ENCODE results near the gene S100A6.

The S100A6 gene

GRCh38 chr1:153537376-153537730 is 1.6 kb upstream of the S100A6 start:
- Histone ChIP-seq H3K27ac (peak overlapping the region in 2 of 11 experiments; percentile 5 to 87; a peak in 1 of 22 replicates), H3K9ac (no peak overlapping the region), H3K27me3 (peaks cover 0 to 23% (median 5%) of the 10 kb centered on the region in 11 experiments; a peak in 11 of 22 replicates), H4K20me1 (peaks cover 0 to 4% (median 0%) of the 10 kb centered on the region in 11 experiments; a peak in 2 of 22 replicates), H3K4me3 (no peak overlapping the region), H3K36me3 (peaks cover 0 to 9% (median 0%) of the 10 kb centered on the region in 11 experiments; a peak in 3 of 22 replicates), H3K9me3 (replicated peaks in 1 of 11) (no peaks in the 10 kb centered on the region), H3K4me2 (peak overlapping the region in 5 of 11 experiments; percentile 93 to 97 (median 96); a peak in 8 of 22 replicates), H3K4me1 (peaks cover 67 to 97% (median 86%) of the 10 kb centered on the region in 10 experiments)
- TF ChIP-seq Cebpa-rat (IDR thresholded peaks at IDR 0.05), result no peak

DNA sequence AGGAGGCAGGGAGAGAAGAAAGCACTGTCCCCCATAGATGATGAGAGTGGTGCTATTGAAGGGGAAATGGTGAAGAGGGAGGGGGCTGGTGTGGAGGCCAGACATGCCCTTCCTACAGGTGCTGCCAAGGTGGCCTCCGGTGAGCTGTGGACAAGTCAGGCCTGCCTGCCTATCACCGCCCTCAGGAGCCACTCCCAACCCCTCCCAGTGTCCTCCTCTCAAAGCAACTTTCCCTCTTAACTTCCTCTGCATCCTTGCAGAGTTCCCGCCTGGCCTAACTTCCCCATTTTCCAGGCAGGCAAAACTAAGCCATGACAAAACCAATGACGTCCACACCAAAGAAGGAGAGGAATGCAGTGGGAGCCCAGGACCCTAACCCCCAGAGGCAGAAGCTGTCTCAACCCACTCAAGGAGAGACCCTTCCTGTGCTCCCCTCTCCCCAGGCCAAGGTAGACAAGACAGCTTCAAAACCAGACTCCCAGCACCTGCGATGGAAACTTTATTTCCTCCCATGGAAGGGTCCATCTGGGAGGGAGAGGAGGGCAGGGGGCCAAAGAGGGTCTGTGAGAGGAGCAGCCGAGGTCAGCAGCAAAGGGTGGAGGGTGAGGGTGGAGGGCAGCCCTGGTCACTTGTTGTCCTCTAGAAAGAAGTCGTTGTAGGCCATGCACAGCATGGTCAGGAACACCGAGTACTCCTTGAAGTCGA is 1.0 kb upstream of the S100A6 start:
- peaks cover 0 to 9% (median 0%) of the 10 kb centered on the region in 11 experiments; a peak in 3 of 22 replicates for H3K36me3 ChIP-seq
- peak overlapping the region in 10 of 11 experiments; percentile 61 to 87 (median 73); a peak in 19 of 22 replicates for H3K27ac ChIP-seq
- H3K4me3 ChIP-seq, result peak overlapping the region; percentile 43 to 75 (median 56); a peak in 13 of 20 replicates
- peaks cover 0 to 23% (median 5%) of the 10 kb centered on the region in 11 experiments; a peak in 12 of 22 replicates for H3K27me3 ChIP-seq
- TF ChIP-seq Cebpa-rat (IDR thresholded peaks at IDR 0.05), result no peak
- peak overlapping the region in 9 of 11 experiments; percentile 48 to 84 (median 73); a peak in 14 of 22 replicates for H3K9ac ChIP-seq
- H3K4me1 ChIP-seq, result peaks cover 67 to 97% (median 86%) of the 10 kb centered on the region in 10 experiments
- no peaks in the 10 kb centered on the region for H4K20me1 ChIP-seq
- H3K4me2 ChIP-seq, result peak overlapping the region; percentile 84 to 97 (median 94)
- H3K9me3 ChIP-seq (replicated peaks in 1 of 11), result no peaks in the 10 kb centered on the region

GRCh38 chr1:153536012-153536670 is 350 bp upstream of the S100A6 start:
- peak overlapping the region; percentile 58 to 87 (median 70); a peak in 21 of 22 replicates for H3K27ac ChIP-seq
- H4K20me1 ChIP-seq, result no peaks in the 10 kb centered on the region
- H3K27me3 ChIP-seq, result peaks cover 0 to 23% (median 5%) of the 10 kb centered on the region in 11 experiments; a peak in 12 of 22 replicates
- peak overlapping the region; percentile 48 to 84 (median 71); a peak in 21 of 22 replicates for H3K9ac ChIP-seq
- peak overlapping the region; percentile 43 to 75 (median 56) for H3K4me3 ChIP-seq
- H3K36me3 ChIP-seq, result peaks cover 0 to 9% (median 0%) of the 10 kb centered on the region in 11 experiments; a peak in 3 of 22 replicates
- H3K9me3 ChIP-seq (replicated peaks in 1 of 11), result no peaks in the 10 kb centered on the region
- no peak for TF ChIP-seq Cebpa-rat (IDR thresholded peaks at IDR 0.05)
- H3K4me2 ChIP-seq, result peak overlapping the region; percentile 84 to 97 (median 94)
- peaks cover 63 to 96% (median 83%) of the 10 kb centered on the region in 10 experiments for H3K4me1 ChIP-seq

DNA sequence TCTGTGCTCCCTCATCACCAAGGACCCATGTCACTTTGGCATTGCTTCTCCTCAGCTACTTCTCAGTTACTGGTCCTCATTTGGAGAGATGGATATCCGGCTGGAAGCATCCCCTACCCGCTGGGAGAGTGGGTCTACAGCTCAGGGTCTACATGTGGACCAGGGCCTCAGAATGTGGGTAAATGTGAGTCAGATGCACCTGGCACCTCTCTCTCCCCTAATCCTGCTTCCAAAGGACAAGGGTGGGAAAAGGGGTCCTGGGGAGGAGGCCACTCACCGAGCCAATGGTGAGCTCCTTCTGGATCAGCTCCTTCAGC is 908 bp downstream of the S100A6 start:
- Histone ChIP-seq H3K36me3 (peaks cover 0 to 9% (median 0%) of the 10 kb centered on the region in 11 experiments; a peak in 3 of 22 replicates), H3K9ac (peak overlapping the region in 6 of 11 experiments; percentile 66 to 84 (median 80); a peak in 8 of 22 replicates), H4K20me1 (no peaks in the 10 kb centered on the region), H3K4me2 (peak overlapping the region; percentile 84 to 97 (median 94)), H3K27me3 (peaks cover 0 to 23% (median 5%) of the 10 kb centered on the region in 11 experiments; a peak in 12 of 22 replicates), H3K4me1 (peaks cover 51 to 83% (median 70%) of the 10 kb centered on the region in 10 experiments), H3K4me3 (peak overlapping the region in 6 of 10 experiments; percentile 54 to 75 (median 66); a peak in 13 of 20 replicates), H3K27ac (peak overlapping the region in 6 of 11 experiments; percentile 69 to 87 (median 75); a peak in 9 of 22 replicates), H3K9me3 (replicated peaks in 1 of 11) (no peaks in the 10 kb centered on the region)
- no peak for TF ChIP-seq Cebpa-rat (IDR thresholded peaks at IDR 0.05)

GRCh38 chr1:153534226-153534924 is 1.4 kb downstream of the S100A6 start:
- peaks cover 46 to 78% (median 65%) of the 10 kb centered on the region in 10 experiments for H3K4me1 ChIP-seq
- no peaks in the 10 kb centered on the region for H4K20me1 ChIP-seq
- H3K27me3 ChIP-seq, result peaks cover 0 to 23% (median 5%) of the 10 kb centered on the region in 11 experiments; a peak in 12 of 22 replicates
- peaks cover 0 to 9% (median 0%) of the 10 kb centered on the region in 11 experiments; a peak in 3 of 22 replicates for H3K36me3 ChIP-seq
- H3K9ac ChIP-seq, result peak overlapping the region in 3 of 11 experiments; percentile 82 to 84 (median 83); a peak in 5 of 22 replicates
- H3K4me2 ChIP-seq, result peak overlapping the region in 10 of 11 experiments; percentile 72 to 97 (median 94); a peak in 18 of 22 replicates
- H3K9me3 ChIP-seq (replicated peaks in 1 of 11), result no peaks in the 10 kb centered on the region
- peak overlapping the region in 6 of 10 experiments; percentile 54 to 75 (median 66); a peak in 10 of 20 replicates for H3K4me3 ChIP-seq
- no peak for TF ChIP-seq Cebpa-rat (IDR thresholded peaks at IDR 0.05)
- peak overlapping the region in 2 of 11 experiments; percentile 15 to 70; a peak in 2 of 22 replicates for H3K27ac ChIP-seq

DNA sequence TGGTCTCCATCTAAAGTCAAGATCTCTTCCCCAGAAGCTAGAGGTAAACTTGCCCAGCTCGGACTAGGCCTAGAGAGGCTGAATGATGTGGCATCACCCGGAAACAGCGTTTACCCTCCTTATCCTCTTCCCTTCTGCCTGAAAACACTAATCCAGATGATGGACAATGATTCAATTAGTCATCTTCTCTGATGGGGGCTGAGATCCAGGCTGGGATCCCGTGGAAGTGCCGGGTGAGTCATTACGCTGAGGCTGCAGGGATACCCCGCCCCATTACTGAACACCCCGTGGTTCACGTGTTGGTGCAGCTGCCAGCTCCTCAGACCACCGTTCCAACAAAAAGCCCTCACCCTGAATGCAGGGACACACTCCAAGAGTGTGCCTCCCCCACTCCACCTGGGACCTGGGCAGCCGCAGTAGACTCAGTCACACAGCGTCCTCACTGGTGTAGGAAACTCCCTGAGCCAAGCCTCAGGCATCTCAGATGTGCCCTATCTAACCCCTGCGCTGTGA is 2.0 kb downstream of the S100A6 start:
- Histone ChIP-seq H3K4me2 (peak overlapping the region; percentile 61 to 97 (median 93)), H3K9ac (peak overlapping the region in 4 of 11 experiments; percentile 3 to 82 (median 45); a peak in 5 of 22 replicates), H3K4me3 (peak overlapping the region in 5 of 10 experiments; percentile 20 to 75 (median 67); a peak in 9 of 20 replicates), H3K27ac (peak overlapping the region in 1 of 11 experiments; percentile 15; a peak in 2 of 22 replicates), H3K9me3 (replicated peaks in 1 of 11) (no peaks in the 10 kb centered on the region), H3K27me3 (peaks cover 0 to 23% (median 5%) of the 10 kb centered on the region in 11 experiments; a peak in 12 of 22 replicates), H3K36me3 (peaks cover 0 to 9% (median 0%) of the 10 kb centered on the region in 11 experiments; a peak in 3 of 22 replicates), H3K4me1 (peaks cover 46 to 75% (median 64%) of the 10 kb centered on the region in 10 experiments), H4K20me1 (no peaks in the 10 kb centered on the region)
- TF ChIP-seq Cebpa-rat (IDR thresholded peaks at IDR 0.05), result no peak

GRCh38 chr1:153532769-153533599 is 2.8 kb downstream of the S100A6 start:
- H3K9ac ChIP-seq, result peak overlapping the region in 6 of 11 experiments; percentile 3 to 82 (median 30); a peak in 6 of 22 replicates
- H3K36me3 ChIP-seq, result peaks cover 0 to 9% (median 0%) of the 10 kb centered on the region in 11 experiments; a peak in 3 of 22 replicates
- H3K4me2 ChIP-seq, result peak overlapping the region; percentile 61 to 97 (median 93)
- no peak for TF ChIP-seq Cebpa-rat (IDR thresholded peaks at IDR 0.05)
- no peaks in the 10 kb centered on the region for H4K20me1 ChIP-seq
- peak overlapping the region in 5 of 10 experiments; percentile 17 to 75 (median 67); a peak in 8 of 20 replicates for H3K4me3 ChIP-seq
- peaks cover 45 to 69% (median 58%) of the 10 kb centered on the region in 10 experiments for H3K4me1 ChIP-seq
- H3K27ac ChIP-seq, result peak overlapping the region in 6 of 11 experiments; percentile 3 to 47 (median 24); a peak in 7 of 22 replicates
- H3K27me3 ChIP-seq, result peaks cover 0 to 23% (median 5%) of the 10 kb centered on the region in 11 experiments; a peak in 12 of 22 replicates
- no peaks in the 10 kb centered on the region for H3K9me3 ChIP-seq (replicated peaks in 1 of 11)
